ENCODE results near the gene DPH2.

DNA sequence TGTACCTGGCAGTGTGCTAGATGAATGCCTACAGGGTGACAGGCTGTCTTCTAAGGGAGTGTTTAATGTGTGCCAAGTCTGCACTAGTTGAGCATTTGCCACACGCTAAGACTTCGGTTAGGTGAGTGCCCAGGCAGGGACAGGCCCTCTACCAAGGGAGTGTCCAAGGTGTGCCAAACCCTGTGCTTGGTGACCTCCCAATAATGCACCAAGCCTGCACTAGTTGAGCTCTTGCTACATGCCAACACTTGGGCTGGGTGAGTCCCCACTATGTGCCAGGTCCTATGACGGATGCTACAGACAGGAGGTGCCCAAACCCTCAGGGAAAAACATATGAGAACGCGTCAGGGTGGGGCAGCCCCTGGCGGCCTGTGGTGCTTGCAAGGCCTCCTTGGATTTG lies 50.7 kb downstream of the DPH2 start:
- TF ChIP-seq GATA2 (IDR thresholded peaks at IDR 0.05; ENCODE audit: low read depth, low read length) (no peak), GATA3 (IDR thresholded peaks at IDR 0.05; ENCODE audit: low read depth, low read length) (no peak)
